GM11168 (cell line): Measurements from ENCODE around the gene DMGDH.
"Not testable (repeated sequence)": the region's sequence is repeated elsewhere in the genome, so short reads cannot be mapped to it uniquely, and the experiment has no call there.

Experiments
- in situ Hi-C: fragments of 300-500 bp; cut with MboI; formaldehyde crosslinking; loops from one replicate; pipeline ENCODE4 v1.12.0; 2022; ENCODE audit warnings: low sequenced_read_pairs; ENCODE audit not compliant: unreplicated experiment

The DMGDH gene

DNA sequence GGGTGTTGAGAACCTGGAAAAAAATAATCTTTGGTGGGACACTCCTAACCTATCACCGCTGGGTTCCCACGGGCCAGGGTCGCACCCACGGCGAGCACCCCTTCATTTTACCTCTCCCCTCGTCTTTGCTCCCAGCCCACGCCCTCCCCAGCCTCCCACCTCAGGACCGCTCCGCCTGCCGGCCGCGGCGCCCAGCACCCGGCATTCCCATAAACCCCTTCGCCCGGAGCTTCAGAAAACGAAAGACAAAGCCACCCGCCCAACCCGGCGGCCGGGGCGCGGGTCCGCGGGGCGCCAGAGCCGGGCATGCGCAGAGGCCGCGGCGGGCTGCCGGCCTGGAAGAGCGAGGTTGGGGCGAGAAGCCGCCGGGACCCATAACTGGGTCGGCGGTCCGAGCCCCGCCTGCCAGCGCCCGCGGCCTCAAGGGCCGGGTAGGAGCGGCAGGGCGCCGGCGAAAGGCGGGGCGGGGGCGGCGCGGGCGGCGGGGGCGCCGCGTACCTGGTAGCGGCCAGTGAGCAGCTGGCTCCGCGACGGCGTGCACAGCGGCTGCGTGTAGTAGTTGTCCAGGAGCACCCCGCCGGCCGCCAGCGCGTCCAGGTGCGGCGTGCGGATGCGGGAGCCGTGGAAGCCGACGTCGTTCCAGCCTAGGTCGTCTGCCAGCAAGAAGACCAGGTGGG, 84.9 kb downstream of the DMGDH start:
- in situ Hi-C loops, result no loop called here

DNA sequence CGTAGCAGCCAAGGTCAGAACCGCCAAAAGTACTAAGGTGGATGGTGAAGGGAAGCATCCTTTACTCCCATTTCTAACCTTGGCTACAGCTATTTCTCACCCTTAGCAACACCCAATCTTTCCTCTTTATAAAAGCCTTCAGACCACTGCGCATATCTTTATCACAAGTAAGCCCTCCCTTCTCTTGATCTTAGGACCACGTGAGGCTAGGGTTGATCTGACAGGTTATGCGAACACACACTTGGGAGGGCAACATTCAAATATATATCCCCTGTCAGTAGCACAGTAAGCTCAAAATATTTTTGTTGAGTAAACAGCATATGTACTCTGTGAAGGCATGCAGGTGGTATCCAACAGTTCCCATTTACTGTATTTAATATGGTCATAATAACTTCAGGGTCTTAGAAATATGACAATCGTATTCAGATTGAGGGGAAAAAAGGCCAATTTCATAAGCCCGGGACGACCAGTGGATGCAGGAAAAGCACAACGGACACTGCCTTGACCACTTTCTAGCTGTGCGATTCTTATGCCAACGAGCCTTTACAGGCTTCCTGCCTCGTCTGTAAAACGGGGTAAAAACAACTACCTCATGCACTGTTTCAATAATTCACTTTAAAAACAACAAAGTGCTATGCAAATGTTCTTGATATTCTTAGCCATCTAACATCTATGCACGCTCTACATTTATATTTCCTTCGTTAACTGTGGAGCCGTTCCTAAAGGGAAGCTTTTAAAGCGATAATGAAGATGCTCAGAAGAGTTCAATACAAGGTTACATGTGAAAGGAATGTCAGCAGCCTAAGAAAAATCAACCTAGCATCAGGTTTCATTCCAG, 85.7 kb downstream of the DMGDH start:
- in situ Hi-C loops, result no loop called here

DNA sequence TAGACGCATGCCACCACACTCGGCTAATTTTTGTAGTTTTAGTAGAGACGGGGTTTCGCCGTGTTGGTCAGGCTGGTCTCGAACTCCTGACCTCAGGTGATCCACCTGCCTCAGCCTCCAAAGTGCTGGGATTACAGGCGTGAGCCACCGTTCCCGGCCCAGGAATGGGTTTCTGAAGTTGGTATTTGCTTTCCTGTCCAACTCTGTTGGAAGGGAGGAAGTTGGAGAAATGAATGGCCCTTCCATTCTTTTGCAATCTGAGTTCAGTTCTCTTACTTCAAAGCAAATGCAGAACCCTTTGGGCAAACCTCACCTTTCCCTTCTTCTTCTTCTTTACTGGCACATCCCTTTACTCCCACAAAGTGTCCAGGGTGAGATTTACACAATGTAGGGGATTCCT, 86.3 kb downstream of the DMGDH start:
- in situ Hi-C loops, result not testable (repeated sequence)

DNA sequence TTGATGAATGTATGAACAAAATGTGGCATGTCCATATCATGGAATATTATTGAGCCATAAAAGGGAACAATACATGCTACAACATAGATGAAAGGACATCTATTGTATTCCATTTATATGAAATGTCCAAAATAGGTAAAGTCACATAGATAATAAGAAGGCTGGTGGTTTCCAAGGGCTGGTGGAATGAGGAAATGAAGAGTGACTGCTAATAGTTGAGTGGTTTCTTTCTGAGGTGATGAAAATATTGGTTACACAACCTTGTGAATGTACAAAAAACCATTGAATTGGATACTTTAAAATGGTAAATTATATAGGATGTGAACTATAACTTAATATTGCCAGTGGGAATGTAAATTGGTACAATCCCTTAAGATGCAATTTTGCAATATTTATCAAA, 89.6 kb downstream of the DMGDH start:
- in situ Hi-C loops, result no loop called here

DNA sequence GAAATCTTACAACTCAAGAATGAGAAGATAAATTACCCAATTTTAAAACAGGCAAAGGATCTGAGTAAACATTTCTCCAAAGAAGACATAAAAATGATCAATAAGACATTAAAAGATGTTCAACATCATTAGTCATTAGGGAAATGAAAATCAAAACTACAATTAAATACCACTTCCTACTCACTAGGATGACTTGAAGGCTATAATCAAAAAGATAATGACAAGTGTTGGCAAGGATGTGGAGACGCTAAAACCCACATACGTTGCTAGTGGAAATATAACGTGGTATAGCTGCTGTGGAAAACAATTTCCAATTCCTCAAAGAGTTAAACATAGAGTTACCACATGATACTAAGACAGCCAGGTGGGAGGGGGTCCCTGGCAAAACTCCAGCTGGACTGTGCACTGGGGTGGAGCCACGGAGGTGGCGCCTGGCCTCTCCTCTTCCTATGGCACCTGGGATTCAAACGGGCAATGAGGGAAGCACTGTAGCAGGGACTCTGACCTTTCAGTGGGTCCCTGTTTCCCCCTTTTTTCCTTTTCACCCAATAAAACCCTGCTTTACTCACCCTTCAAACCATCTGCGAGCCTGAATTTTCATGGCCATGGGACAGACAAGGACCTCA, 90.2 kb downstream of the DMGDH start:
- in situ Hi-C loops, result no loop called here

DNA sequence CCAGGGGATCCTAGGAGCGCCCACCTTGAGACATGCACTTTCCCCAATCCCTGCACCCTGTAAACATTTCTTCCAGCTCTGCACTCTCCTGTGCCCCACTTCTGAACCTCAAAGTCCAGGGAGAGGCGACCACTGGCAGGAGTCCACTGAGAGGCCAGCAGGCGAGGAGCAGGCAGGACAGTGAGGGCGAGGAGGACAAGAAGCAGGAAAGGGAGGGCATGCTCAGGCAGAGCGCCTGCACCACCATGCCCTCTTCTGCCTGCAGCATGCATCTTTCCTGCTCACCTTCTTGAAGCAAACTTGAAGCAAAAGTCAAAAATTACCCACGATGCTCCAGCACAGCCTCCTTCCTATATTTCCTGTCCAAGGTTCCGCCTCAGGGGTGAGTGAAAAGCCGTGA, 94.4 kb downstream of the DMGDH start:
- in situ Hi-C loops, result no loop called here

DNA sequence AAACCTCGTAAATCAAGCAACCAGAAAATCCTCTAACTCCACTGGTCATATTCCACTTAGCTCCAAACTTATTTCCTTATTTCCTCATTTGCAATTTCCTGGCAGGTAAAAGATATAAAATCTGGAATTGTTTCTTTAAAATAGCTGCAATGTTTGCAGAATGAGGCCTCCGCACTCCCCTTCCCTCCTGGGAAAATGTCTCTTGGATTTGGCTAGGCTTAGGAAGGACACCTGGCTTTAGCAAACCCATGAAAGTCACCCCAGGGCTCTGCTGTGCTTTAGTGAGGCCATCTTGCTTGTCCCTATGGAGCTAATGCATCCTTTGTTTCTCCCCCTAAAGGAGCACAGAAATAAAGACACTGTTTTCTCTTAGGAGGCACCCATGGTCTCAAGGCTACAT, 94.9 kb downstream of the DMGDH start:
- in situ Hi-C loops, result loop anchor here (5.0 kb wide), 1 partner anchor 77 kb away; no protein-coding TSS in a partner anchor

DNA sequence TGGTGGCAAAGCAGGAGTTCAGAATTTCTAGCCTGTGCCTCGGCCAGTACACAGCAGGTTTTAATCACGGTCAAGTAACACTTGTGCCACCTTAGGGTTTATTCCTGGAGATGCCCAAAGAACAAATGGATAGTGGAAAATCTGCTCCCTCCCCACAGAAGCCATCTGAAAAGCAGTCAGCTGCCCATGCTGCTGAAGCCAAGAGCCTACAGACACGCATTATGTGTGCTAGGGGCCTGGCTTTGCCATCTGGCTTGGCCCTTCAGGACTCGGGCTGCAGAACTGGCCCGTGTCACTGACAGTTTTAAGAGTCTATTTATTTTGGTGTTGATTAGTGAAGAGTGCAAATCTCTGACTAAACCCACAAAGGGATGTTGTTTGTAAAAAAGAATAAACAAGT, 95.5 kb downstream of the DMGDH start:
- in situ Hi-C loops, result loop anchor here (5.0 kb wide), 1 partner anchor 77 kb away; no protein-coding TSS in a partner anchor

DNA sequence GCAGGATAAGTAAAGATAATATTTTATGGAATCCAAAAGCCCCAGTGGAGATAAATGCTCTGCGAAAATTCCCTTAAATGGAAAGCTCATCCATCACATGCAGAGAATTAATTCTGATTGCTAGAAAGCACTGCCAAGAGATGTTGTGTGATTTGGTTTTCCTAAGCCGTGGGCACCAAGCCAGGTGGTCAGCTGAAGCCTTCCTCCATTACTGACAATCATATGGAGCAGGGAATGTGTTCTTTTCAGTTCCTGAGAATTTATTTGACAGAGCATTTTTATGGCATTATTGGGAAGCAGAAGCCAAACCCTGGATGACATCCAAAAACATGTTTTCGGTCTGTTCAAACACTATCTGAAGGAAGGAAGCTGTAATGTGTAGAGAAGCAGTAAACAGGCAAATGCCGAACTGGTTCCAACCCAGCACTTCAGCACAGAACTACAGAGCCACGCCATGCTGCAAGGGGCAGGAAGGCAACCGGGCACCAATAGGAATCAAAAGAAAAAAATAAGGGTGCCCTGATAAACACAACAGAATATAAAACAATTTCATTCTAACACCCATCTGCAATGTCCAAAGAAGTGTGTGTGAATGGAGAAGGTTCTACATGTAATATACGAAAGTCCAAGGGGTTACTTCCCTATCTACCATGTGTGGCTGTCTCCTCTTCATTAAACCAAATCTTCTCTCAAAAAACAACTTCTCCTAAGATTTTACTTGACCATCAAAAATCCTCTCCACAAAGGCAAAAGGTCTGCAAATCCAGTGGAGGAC, 96.6 kb downstream of the DMGDH start:
- in situ Hi-C loops, result loop anchor here (5.0 kb wide), 1 partner anchor 76 kb away; no protein-coding TSS in a partner anchor

DNA sequence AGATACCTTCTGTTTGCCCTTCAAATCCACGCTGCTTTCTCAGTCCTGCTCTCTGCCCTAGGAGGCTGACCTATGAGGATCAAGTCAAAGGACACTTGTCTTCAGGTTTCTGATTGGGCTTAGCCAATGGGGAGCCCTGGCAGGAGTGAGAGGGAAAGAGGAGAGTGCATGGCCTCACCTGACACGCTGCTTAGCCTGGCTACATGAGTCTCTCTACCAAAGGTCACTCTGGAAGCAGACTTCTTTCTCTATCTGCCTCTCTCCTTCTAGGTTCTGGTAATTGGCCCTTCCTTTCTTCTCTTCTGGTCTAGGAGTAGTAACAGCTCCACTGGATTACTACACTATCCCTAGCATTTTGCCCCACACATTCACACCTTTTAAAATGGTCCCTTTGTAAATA, 97.5 kb downstream of the DMGDH start:
- in situ Hi-C loops, result loop anchor here (5.0 kb wide), 1 partner anchor 75 kb away; no protein-coding TSS in a partner anchor

DNA sequence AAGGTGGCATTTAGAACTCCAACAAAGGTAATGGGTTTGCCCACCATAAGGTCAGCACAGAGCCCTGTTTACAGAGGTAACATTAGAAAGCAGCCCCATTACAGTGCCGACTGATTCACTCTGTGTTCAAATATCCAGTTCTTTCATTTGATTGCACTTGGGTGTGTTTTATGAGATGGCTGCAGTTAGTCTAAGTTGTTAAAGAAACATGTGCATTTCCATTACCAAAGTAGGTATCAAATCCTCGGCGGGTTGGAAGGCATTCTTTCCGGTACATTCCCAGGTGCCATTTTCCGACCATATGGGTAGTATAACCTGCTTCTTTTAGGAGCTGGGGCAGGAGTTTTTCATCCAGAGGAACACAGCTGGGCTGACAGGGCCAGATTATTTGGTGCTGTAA, 100.7 kb downstream of the DMGDH start:
- in situ Hi-C loops, result loop anchor here (10.0 kb wide), 1 partner anchor 204 kb away; no protein-coding TSS in a partner anchor

DNA sequence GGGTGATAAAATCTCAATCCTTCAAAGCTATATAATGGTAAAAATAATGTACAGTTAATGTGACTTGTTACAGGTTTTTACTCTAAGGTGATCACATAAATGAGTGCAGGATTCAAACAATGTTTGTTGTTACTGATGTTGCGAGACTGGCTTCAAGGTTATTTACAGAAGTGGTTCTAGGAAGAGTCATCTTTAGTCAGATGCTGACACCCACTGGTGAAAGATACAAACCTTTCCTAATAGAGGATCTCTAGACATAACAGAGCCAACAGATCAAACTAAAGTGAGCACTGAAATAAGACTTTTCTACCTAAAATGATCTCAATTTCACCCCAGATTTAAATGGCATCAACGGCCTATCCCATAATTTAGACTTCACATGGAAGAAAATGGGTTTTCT, 104.6 kb downstream of the DMGDH start:
- in situ Hi-C loops, result loop anchor here (10.0 kb wide), 1 partner anchor 200 kb away; no protein-coding TSS in a partner anchor

DNA sequence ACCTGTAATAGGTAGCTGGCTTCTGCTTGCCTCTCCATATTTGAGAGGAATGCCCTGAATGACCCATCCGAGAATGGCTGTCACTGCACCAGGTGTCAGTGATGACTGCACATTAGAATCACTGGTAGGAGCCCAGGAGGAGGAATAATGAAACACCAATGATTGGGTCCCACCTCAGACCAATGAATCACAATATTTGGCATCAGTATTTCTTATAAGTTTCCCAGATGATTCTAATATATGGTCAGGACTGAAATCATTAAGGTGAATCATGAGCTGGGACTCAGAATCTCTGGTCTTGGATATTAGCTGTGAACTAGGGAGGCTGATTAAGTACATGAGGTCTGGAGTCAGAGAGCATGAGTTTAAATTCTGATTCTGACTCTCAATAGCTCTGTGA, 107.7 kb downstream of the DMGDH start:
- in situ Hi-C loops, result loop anchor here (10.0 kb wide), 1 partner anchor 197 kb away; no protein-coding TSS in a partner anchor

DNA sequence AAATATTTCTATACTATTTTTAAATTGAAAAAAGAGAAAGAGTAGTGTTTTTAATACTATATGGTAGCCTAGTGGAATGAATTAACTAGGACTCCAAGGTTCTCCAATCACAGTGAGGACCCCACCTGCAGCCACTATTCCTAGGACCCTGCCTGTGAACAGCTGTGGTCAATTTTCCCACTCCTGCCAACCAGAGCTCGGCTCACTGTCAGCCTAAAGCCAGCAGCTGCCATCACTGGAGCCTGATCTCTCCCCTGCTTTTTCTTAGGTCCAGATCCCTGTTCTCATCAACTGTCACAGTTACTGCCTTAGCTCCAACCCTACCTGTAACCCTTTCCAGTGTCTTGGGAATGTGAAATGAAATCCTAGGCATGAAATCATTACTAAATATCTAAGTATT, 109.7 kb downstream of the DMGDH start:
- in situ Hi-C loops, result loop anchor here (10.0 kb wide), 1 partner anchor 195 kb away; no protein-coding TSS in a partner anchor

DNA sequence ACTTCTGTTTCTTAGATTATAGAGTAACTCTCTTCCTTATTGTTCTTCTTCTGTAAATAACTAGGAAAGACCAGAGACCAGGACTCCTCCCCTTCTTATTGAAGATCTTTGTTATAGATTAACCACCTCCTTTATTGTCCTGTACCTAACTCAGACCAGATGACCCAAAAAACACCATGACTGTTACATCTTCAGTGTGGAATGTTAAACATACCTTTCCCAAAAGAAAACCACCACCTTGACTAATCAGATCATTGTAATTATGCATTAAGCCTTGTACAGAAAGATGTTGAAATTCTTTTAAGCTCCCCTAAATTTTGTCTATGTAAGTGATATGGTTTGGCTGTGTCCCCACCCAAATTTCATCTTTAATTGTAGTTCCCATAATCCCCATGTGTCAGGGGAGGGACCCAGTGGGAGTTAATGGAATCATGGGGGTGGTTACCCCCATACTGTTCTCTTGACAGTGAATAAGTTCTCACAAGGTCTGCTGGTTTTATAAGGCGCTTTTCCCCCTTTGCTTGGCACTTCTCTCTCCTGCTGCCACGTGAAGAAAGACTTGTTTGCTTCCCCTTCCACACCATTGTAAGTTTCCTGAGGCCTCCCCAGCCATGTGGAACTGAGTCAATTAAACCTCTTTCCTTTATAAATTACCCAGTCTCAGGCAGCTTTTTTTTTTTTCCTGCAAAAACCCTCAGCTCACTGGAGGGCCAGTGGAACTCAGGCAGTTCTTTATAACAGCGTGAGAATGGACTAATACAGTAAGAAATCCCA, 110.6 kb downstream of the DMGDH start:
- in situ Hi-C loops, result no loop called here

DNA sequence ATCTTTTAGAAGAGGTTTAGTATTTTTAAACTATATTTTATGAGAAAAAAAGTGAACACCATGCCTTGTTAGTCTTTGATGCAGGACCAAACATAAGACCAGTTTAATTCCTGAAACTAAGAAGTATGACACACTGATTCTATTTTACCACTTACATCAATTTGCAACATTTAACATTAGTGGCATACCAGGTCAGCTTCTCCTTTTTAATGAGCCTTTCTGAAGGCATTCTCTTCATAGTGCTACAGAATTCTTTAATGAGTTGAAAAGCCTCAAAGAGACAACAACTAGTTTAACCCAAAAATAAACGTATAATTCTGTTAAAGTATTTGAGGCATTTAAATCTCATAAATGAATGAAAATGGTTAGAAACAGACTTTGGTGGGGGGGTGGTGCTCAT, 112.6 kb downstream of the DMGDH start:
- in situ Hi-C loops, result no loop called here

DNA sequence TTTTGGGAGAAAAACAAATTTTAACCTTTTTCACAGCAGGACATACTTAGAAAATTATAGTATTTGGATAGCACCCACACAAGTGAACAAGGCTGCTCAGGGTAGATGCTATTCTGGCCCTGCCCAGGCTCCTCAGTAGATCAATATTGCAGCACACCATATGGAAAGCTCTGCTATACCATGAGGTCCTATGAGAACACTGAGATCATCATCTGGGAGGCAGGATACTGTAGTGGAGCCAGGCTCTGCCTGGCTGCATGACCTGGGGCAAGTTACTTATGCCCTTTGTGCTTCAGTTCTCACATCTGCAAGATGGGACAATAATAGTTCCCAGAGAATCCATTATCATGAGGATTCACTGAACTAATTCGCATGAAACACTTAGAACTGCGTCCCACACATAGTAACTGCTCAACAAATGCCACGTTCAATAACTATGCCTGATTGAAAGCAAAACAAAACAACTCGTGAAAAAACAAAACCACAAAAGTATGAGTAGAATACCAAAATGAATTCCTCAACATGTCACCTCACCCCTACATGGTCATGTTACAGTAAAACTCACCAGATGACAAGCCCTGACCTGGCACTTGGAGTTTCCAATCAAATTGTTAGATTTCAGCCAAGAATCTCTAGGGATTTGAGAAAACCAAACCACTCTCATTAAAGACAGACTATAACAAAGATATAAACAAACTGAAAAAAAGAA, 116.2 kb downstream of the DMGDH start:
- in situ Hi-C loops, result loop anchor here (5.0 kb wide), 1 partner anchor 46 kb away; no protein-coding TSS in a partner anchor
